HUES48 (cell line): Measurements from ENCODE around the gene CHD1.
A peak's percentile ranks its signal among the peaks of the same experiment; 100 is the strongest.

Source experiments
- H3K27ac ChIP-seq: one replicate; pipeline ENCODE4 v1.7.0; 2013; ENCODE audit warnings: low read depth, low read length, inconsistent platforms
- H3K27me3 ChIP-seq: 2 replicates; pipeline ENCODE4 v1.6.1; 2013; ENCODE audit warnings: mild to moderate bottlenecking, low read length; ENCODE audit not compliant: control insufficient read depth, insufficient read depth
- H3K36me3 ChIP-seq: 2 replicates; pipeline ENCODE4 v1.6.1; 2013; ENCODE audit warnings: low read length; ENCODE audit not compliant: control insufficient read depth, insufficient read depth
- H3K4me1 ChIP-seq: 2 replicates; pipeline ENCODE4 v1.6.1; 2013; ENCODE audit warnings: mild to moderate bottlenecking, low read length; ENCODE audit not compliant: control insufficient read depth, insufficient read depth
- H3K4me3 ChIP-seq: 2 replicates; pipeline ENCODE4 v1.5.1; 2013; ENCODE audit warnings: mild to moderate bottlenecking, low read depth, low read length
- H3K9ac ChIP-seq: 2 replicates; pipeline ENCODE4 v1.6.1; 2013; ENCODE audit warnings: mild to moderate bottlenecking, low read depth, low read length, moderate library complexity
- H3K9me3 ChIP-seq: 2 replicates; pipeline ENCODE4 v1.6.1; 2013; ENCODE audit warnings: low read length; ENCODE audit not compliant: control insufficient read depth, insufficient read depth

The CHD1 gene

DNA sequence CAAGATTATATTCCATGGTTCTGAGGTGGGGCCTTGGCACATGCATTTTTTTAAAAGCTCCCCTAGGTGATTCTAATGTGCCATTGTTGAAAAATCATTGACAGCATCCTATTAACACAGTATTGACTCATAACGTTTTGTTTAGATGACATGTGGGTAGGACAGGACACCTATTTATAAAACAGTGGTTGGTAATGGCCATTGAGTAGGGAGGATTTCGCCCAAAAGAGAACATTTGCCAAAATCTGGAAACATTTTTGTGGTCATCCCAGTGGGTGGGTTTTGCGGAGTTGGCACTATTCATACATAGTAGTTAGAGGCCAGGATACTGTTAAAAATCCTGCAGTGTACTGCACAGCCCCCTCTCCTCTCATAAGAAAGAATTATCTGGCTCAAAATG, 6.4 kb upstream of the CHD1 start:
- Histone ChIP-seq H3K9ac (no peak overlapping the region), H3K4me1 (peaks cover 26% of the 10 kb centered on the region), H3K4me3 (no peak overlapping the region), H3K27ac (no peak overlapping the region), H3K9me3 (no peaks in the 10 kb centered on the region), H3K36me3 (no peaks in the 10 kb centered on the region), H3K27me3 (no peaks in the 10 kb centered on the region)

DNA sequence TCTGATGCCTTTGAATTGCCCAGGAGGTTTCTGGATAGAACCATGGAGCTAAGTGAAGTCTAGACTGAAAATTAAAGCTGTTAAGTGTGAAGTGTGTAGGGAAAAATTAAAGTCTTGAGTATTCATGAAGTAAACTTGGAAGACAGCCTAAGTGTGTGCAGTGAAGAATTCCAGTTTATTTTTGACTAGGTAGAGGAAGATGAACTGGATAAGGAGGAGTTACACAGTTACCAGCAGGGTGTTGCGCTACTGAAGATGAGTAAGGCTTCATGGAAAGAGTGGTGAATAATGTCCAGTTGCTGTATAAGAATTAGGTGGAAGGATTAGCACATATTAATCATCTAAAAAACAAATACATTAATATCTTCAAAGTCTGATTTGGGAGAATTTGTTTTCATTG, 5.7 kb upstream of the CHD1 start:
- no peaks in the 10 kb centered on the region for H3K9me3 ChIP-seq
- no peak overlapping the region for H3K9ac ChIP-seq
- no peak overlapping the region for H3K4me3 ChIP-seq
- no peak overlapping the region for H3K27ac ChIP-seq
- H3K27me3 ChIP-seq = no peaks in the 10 kb centered on the region
- peaks cover 31% of the 10 kb centered on the region for H3K4me1 ChIP-seq
- no peaks in the 10 kb centered on the region for H3K36me3 ChIP-seq

DNA sequence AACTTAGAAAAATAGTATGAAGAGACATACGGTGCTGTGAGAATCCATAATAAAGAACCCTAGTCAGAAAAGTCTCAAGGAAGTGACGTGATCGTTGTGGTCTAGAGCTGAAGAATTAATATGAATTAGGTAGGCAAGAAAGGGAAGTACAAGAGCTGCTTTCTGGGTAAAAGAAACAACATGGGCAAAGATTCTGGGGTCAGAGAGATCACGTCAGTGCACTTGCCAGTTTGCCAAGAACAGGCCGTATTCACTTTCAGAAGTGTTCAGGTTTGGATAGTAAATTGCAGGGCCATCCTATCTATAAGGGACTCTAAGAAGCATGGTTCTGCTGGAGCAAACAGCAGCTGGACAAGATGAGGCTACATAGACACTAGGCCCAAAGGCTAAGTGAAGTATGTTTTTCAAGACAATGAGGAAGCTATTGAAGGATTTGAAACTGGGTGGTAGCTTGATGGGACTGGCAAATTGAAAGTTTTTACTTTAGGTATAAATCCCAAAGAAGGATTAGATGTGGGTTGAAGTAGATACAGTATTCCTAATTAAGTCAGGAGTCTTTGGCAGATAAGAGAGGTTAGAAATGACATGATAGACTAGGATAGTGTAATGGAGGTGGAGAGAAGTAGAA, 4.8 kb upstream of the CHD1 start:
- no peak overlapping the region for H3K27ac ChIP-seq
- no peak overlapping the region for H3K9ac ChIP-seq
- H3K4me3 ChIP-seq = no peak overlapping the region
- no peaks in the 10 kb centered on the region for H3K36me3 ChIP-seq
- H3K4me1 ChIP-seq = peaks cover 26% of the 10 kb centered on the region
- H3K27me3 ChIP-seq = no peaks in the 10 kb centered on the region
- H3K9me3 ChIP-seq = no peaks in the 10 kb centered on the region

DNA sequence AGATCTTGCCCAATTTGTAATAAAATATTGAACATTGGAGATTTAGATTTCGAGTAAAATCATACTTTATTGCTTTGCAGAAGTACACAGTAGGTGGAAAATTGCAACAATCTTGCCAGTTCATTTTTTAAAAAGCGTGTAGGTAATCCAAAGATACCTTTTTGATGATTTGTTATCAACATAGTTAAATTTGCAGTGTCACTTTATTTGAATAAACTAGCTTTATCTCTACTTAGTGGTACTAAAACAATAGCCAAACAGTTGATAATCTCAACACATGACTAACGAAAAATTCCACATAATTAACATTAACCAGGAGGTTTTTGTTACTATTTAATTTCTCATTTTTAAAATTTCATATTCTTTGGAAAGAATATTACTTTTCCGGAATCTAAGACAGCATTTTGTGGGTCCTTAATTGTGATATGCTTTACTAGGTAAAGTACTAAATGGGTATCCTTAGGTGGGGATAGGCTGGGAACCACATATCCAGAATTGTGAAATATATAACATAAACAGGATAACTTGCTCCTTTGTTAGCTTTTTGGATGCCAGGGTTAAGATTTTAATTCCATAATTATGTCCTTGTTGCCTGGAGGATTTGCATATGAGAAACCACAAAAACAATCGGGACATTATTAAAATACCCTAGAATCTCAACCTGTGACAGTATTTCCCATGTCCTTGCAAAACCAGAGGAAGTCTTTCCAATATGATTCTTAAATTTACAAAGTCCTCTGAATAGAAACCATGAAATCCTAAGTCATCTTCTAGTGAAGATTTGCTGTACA, 2.4 kb upstream of the CHD1 start:
- Histone ChIP-seq H3K27me3 (no peaks in the 10 kb centered on the region), H3K9ac (no peak overlapping the region), H3K27ac (no peak overlapping the region), H3K4me3 (no peak overlapping the region), H3K9me3 (no peaks in the 10 kb centered on the region), H3K4me1 (peaks cover 13% of the 10 kb centered on the region), H3K36me3 (peaks cover 1% of the 10 kb centered on the region)

DNA sequence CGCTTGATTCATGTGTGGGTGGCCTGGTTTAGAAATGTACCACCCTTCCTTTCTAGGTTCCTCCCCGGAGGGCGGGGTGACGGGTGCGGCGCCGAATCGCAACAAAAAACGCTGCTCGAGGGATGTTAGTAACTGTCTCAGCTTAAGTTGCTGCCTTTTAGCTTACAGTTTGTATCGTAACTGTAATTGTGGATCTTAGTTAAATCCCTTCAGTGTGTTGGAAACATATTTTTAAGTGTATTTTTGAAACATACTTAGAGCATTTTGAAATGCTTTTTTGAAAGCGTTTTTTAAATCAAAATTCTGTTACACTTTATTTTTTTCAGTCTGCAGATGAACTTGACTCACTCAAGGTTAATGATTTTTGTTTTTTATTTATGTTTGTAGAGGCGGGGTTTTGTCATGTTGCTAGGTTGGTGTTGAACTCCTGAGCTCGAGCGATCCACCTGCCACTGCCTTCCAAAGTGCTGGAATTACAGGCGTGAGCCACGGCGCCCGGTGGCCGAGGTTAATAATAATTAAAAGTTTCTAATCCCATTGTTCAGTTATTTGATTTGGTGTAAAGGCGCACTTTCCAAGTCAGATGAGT, 997 bp upstream of the CHD1 start:
- peak overlapping the region; percentile 98 for H3K27ac ChIP-seq
- H3K4me1 ChIP-seq = peaks cover 13% of the 10 kb centered on the region
- peak overlapping the region; percentile 84 for H3K4me3 ChIP-seq
- H3K9me3 ChIP-seq = no peaks in the 10 kb centered on the region
- H3K27me3 ChIP-seq = no peaks in the 10 kb centered on the region
- peak overlapping the region; percentile 69 for H3K9ac ChIP-seq
- peaks cover 15% of the 10 kb centered on the region for H3K36me3 ChIP-seq

DNA sequence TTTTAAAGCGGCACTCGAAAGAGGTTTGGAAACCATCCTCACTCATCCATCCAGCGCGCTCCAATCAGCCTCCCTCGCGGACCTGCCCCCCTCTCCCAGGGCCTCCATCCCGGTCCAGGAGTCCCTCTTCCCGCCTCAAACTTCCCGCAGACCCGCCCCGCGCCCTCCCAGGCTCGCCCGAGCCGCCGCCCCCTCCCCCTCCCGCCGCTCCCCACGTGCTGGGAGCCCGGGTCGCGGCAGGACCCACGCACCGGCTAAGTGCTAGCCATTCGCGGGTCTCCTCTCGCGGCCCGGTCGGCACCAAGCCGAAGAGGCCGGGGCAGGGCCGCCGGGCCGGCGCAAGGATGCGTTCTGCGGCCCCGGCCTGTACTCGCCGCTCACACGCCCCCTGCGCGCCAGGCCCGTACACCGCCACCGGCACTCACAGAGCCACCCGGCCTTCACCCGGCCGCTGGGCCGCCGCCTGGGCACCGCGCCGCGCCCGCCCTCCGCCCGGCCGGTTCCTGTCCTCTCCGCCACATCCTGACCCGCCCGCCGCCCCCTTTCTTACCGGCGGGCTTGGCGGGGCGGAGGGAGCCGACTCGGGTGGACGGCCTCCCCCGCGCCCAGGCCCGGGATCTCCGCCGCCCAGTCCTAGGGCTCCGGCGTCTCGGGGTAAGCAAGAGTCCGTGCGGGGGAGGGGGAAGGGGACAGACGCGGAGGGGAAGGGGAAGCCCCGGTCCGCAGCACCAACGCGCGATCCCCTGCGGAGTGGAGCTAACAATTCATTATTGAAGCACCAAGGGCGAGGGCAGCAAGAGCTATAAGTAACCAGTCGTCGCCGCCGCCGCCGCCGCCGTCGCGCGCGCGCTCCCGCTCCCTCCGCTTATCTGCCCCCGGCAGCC, 576 bp downstream of the CHD1 start:
- peaks cover 31% of the 10 kb centered on the region for H3K36me3 ChIP-seq
- peaks cover 13% of the 10 kb centered on the region for H3K4me1 ChIP-seq
- no peaks in the 10 kb centered on the region for H3K9me3 ChIP-seq
- peak overlapping the region; percentile 83 for H3K9ac ChIP-seq
- H3K27ac ChIP-seq = peak overlapping the region; percentile 98
- H3K27me3 ChIP-seq = no peaks in the 10 kb centered on the region
- peak overlapping the region; percentile 84 for H3K4me3 ChIP-seq

DNA sequence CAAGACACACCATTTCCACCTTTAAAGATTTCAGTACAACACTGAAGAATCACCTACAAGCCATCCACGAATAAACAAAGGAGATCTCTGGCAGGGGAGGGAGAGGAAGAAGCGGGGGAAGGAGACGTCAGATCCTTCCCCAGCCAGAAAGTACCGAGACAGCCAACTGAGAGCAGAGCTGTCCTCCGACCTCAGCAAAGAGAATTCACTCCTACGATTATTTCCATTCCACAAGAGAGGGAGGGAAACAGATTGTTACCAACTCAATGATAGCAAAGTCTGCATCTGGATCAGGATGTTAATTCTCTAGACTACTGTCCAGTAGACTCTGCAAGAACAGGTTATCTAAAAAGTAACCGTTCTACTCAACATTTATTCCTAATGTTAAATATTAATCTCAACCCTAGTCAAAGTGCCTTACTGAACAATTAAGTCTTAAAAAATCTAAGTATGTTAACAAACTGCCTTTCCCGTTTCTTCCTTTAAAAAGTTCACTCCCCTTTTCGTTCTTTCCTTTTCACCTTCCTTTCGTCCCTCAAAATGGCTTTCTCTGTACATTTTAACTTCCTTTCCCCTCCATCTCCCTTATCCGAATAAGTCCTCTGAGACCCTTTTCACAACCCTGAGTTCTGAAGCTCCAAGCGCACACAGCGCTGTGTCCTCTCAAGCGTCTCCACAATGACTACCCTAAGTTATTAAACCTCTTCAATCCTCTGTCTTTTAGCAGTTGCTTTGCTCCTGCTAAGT, 1.4 kb downstream of the CHD1 start:
- Histone ChIP-seq H3K9ac (peak overlapping the region; percentile 65), H3K9me3 (no peaks in the 10 kb centered on the region), H3K27ac (peak overlapping the region; percentile 98), H3K4me3 (peak overlapping the region; percentile 84), H3K27me3 (no peaks in the 10 kb centered on the region), H3K36me3 (peaks cover 39% of the 10 kb centered on the region), H3K4me1 (peaks cover 13% of the 10 kb centered on the region)

DNA sequence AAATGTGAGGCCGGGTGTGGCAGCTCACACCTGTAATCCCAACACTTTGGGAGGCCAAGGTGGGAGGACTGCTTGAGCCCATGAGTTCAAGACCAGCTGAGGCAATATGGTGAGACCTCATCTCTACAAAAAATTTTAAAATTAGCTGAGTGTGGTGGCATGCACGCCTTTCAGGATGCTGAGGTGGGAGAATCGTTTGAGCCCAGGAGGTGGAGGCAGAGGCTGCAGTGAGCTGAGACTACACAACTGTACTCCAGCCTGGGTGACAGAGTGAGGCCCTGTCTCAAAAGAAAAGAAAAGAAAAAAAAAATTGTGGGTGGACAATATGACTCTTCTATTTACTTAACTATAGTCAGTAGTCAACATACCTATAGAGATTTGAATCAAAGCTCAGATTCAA, 4.8 kb downstream of the CHD1 start:
- Histone ChIP-seq H3K27me3 (no peaks in the 10 kb centered on the region), H3K27ac (no peak overlapping the region), H3K9me3 (no peaks in the 10 kb centered on the region), H3K4me3 (no peak overlapping the region), H3K36me3 (peaks cover 72% of the 10 kb centered on the region), H3K4me1 (peaks cover 6% of the 10 kb centered on the region), H3K9ac (no peak overlapping the region)

DNA sequence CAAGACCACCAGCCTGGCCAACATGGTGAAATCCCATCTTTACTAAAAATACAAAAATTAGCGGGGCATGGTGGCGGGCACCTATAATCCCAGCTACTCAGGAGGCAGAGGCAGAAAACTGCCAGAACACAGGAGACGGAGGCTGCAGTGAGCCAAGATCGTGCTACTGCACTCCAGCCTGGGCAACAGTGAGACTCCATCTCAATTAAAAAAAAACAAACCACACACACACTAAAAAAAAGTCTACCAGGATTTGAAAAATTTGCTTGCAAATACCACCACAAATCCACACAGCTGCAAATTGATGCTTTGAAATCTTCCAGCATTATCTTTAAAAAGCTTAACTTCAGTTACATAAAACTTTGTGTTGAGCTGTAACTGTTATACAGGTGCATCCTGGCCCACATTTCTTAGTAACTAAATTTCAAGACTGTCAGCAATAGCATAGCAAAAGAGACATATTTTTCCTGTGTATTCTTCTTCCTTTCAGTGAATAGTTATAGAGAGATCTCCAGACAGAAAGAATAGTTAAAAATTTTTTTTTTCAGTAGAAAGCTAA, 6.8 kb downstream of the CHD1 start:
- H3K4me1 ChIP-seq = peaks cover 3% of the 10 kb centered on the region
- H3K27me3 ChIP-seq = no peaks in the 10 kb centered on the region
- H3K27ac ChIP-seq = no peak overlapping the region
- H3K36me3 ChIP-seq = peaks cover 84% of the 10 kb centered on the region
- no peak overlapping the region for H3K4me3 ChIP-seq
- H3K9ac ChIP-seq = no peak overlapping the region
- no peaks in the 10 kb centered on the region for H3K9me3 ChIP-seq

DNA sequence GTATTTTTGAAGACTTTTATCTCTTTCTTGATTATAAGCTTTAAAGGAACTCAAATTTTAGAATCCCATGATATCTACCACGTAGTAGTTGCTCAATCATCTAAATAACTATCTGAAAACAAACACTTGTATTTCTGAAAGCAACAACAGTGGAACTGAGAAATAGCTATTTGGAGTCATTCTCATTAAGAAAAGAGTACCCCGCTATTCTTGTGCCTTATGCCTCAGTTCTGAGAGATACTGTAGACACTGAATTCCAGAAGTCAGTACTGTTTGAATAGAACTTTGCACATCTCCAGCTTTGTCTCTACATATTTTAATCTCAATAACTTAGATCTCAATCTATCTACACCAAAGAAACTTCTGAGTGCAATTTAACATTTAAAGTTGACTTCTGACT, 11.4 kb downstream of the CHD1 start:
- Histone ChIP-seq H3K36me3 (peaks cover 72% of the 10 kb centered on the region), H3K9me3 (no peaks in the 10 kb centered on the region)

More for the DNA sequence above, 11.4 kb downstream of the CHD1 start:
- H3K4me1 ChIP-seq = no peaks in the 10 kb centered on the region
- H3K27ac ChIP-seq = no peak overlapping the region
- H3K4me3 ChIP-seq = no peak overlapping the region
- H3K9ac ChIP-seq = no peak overlapping the region
- H3K27me3 ChIP-seq = no peaks in the 10 kb centered on the region
